Smooth muscle cell (in vitro differentiated cells): Measurements from ENCODE around the gene TLDC2. TPM values are rescaled to one million over a fixed set of nuclear protein-coding genes. Genes with fewer than 3 reads are reported as not detected.

Experiments used
- DNase-seq: peaks from one replicate; lab custom pipeline; 2025; ENCODE audit not compliant: unreplicated experiment; lab: John Stamatoyannopoulos, UW
- H2AFZ ChIP-seq: fragments of 200-600 bp; sonication (generic); 2 replicates; pipeline ENCODE4 v1.6.0; 2016; ENCODE audit warnings: antibody characterized with exemption, low read depth, mild to moderate bottlenecking
- H3F3A ChIP-seq: fragments of 200-600 bp; sonication (generic); 2 replicates; pipeline ENCODE4 v1.6.0; 2017; ENCODE audit warnings: antibody characterized with exemption, low read depth
- H3K27ac ChIP-seq: fragments of 200-600 bp; sonication (generic); 2 replicates; pipeline ENCODE4 v1.5.1; 2016; ENCODE audit warnings: low read depth, mild to moderate bottlenecking
- H3K27me3 ChIP-seq: fragments of 200-600 bp; sonication (generic); 2 replicates; pipeline ENCODE4 v1.6.1; 2016; ENCODE audit warnings: low read depth, mild to moderate bottlenecking
- H3K36me3 ChIP-seq: fragments of 200-600 bp; sonication (generic); 2 replicates; pipeline ENCODE4 v1.5.1; 2016; ENCODE audit warnings: low read depth
- H3K4me1 ChIP-seq: fragments of 200-600 bp; sonication (generic); 2 replicates; pipeline ENCODE4 v1.5.1; 2016; ENCODE audit warnings: low read depth
- H3K4me2 ChIP-seq: fragments of 200-600 bp; sonication (generic); 2 replicates; pipeline ENCODE4 v1.6.0; 2016; ENCODE audit warnings: mild to moderate bottlenecking
- H3K4me3 ChIP-seq: fragments of 200-600 bp; sonication (generic); 2 replicates; pipeline ENCODE4 v1.5.1; 2016; ENCODE audit warnings: mild to moderate bottlenecking
- H3K79me2 ChIP-seq: fragments of 200-600 bp; sonication (generic); 2 replicates; pipeline ENCODE4 v1.6.0; 2016; ENCODE audit warnings: low read depth, mild to moderate bottlenecking
- H3K9ac ChIP-seq: fragments of 200-600 bp; sonication (generic); 2 replicates; pipeline ENCODE4 v1.6.0; 2016; ENCODE audit warnings: low read depth
- H3K9me3 ChIP-seq: fragments of 200-600 bp; sonication (generic); replicated peaks from 2 replicates; pipeline ENCODE4 v1.5.1; 2016; ENCODE audit warnings: low read depth
- H4K20me1 ChIP-seq: fragments of 200-600 bp; sonication (generic); 2 replicates; pipeline ENCODE4 v1.6.0; 2016; ENCODE audit warnings: low read depth
- WGBS: methylation state at CpG from one replicate; pipeline ENCODE4 v1.1.7; 2016; ENCODE audit warnings: low lambda C conversion rate; 5-methylcytosine and 5-hydroxymethylcytosine counted together
- polyA plus RNA-seq: library from polyadenylated mRNA; unstranded; fragments of >200 nt; fragmentation: Nextera tagmentation; extraction: Ambion mirVana; gene quantifications from 2 replicates; pipeline ENCODE4 v1.2.1, GENCODE V29; 2016
- total RNA-seq: library from RNA; depleted of rRNA; stranded (reverse); fragments of >200 nt; gene quantifications from 2 replicates; pipeline ENCODE4 v1.2.3, GENCODE V29; 2014
- TF ChIP-seq, protein P1 (sequence below): fragments of 200-600 bp; sonication (generic); IDR thresholded peaks from 2 replicates; pipeline ENCODE4 v1.5.1; 2017; ENCODE audit warnings: borderline replicate concordance, mild to moderate bottlenecking, antibody characterized with exemption; ENCODE audit not compliant: insufficient read depth, poor library complexity, severe bottlenecking

The TLDC2 gene
- total and polyA plus RNA-seq, 2 experiments from 2014 or later, result not detected

- H3K27ac ChIP-seq, result no peak overlapping the region
- H4K20me1 ChIP-seq, result peaks cover 31% of the 10 kb centered on the region
- H3K4me1 ChIP-seq, result peaks cover 6% of the 10 kb centered on the region
- no peaks in the 10 kb centered on the region for H3K79me2 ChIP-seq
- no peak overlapping the region for H3K4me3 ChIP-seq
- no peaks in the 10 kb centered on the region for H3K27me3 ChIP-seq
- no peak overlapping the region for H3K4me2 ChIP-seq
- no peaks in the 10 kb centered on the region for H3K36me3 ChIP-seq
- H2AFZ ChIP-seq, result no peak overlapping the region
- H3K9me3 ChIP-seq, result no peaks in the 10 kb centered on the region
- no peaks in the 10 kb centered on the region for H3F3A ChIP-seq
- TF ChIP-seq, protein P1, sequence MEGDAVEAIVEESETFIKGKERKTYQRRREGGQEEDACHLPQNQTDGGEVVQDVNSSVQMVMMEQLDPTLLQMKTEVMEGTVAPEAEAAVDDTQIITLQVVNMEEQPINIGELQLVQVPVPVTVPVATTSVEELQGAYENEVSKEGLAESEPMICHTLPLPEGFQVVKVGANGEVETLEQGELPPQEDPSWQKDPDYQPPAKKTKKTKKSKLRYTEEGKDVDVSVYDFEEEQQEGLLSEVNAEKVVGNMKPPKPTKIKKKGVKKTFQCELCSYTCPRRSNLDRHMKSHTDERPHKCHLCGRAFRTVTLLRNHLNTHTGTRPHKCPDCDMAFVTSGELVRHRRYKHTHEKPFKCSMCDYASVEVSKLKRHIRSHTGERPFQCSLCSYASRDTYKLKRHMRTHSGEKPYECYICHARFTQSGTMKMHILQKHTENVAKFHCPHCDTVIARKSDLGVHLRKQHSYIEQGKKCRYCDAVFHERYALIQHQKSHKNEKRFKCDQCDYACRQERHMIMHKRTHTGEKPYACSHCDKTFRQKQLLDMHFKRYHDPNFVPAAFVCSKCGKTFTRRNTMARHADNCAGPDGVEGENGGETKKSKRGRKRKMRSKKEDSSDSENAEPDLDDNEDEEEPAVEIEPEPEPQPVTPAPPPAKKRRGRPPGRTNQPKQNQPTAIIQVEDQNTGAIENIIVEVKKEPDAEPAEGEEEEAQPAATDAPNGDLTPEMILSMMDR, result peak; percentile 3
- 93% methylated on average over 11 of the region's 11 CpGs for whole genome bisulfite sequencing
- no peak overlapping the region for H3K9ac ChIP-seq
- no peak for DNase-seq
Observed at GRCh38 chr20:36830791-36831691, 44.9 kb upstream of the TLDC2 start.

DNA sequence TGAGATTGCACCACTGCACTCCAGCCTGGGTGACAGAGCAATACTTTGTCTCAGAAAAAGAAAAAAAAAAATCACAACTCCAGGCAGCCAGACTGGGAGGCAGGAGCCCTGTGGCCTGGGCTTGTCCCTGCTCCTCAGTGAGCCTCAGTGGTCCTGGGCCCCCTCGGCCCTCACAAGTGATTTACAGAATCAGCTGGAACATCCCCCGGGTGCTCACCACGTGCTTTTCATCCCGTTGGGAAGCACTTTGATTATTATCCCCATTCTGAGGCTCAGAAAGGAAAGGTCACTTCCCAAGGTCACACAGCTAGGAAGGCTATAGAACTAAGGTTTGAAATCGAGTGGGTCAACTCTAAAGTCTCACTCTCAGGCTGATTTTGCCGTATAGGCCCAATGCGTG lies 43.1 kb upstream of the TLDC2 start:
- WGBS, result 67% methylated on average over 7 of the region's 7 CpGs

GRCh38 chr20:36833275-36834020 lies 42.5 kb upstream of the TLDC2 start:
- no peak overlapping the region for H3K4me3 ChIP-seq
- H3K4me2 ChIP-seq, result peak overlapping the region; percentile 22
- no peak overlapping the region for H3K9ac ChIP-seq
- no peak overlapping the region for H2AFZ ChIP-seq
- WGBS, result 58% methylated on average over 19 of the region's 19 CpGs
- peaks cover 6% of the 10 kb centered on the region for H3K4me1 ChIP-seq
- no peaks in the 10 kb centered on the region for H3F3A ChIP-seq
- no peaks in the 10 kb centered on the region for H3K9me3 ChIP-seq
- H3K27me3 ChIP-seq, result no peaks in the 10 kb centered on the region
- TF ChIP-seq, protein P1, result no peak
- H3K36me3 ChIP-seq, result no peaks in the 10 kb centered on the region
- peaks cover 31% of the 10 kb centered on the region for H4K20me1 ChIP-seq
- peak overlapping the region; percentile 68 for H3K27ac ChIP-seq
- DNase-seq, result peak; percentile 27
- no peaks in the 10 kb centered on the region for H3K79me2 ChIP-seq

More for the DNA sequence above, 43.1 kb upstream of the TLDC2 start:
- Histone ChIP-seq H4K20me1 (peaks cover 31% of the 10 kb centered on the region), H3K9me3 (no peaks in the 10 kb centered on the region), H3K4me1 (peaks cover 6% of the 10 kb centered on the region), H3K27me3 (no peaks in the 10 kb centered on the region), H3K36me3 (no peaks in the 10 kb centered on the region), H3K27ac (peak overlapping the region; percentile 56), H3K9ac (no peak overlapping the region), H3K4me3 (no peak overlapping the region), H3K4me2 (peak overlapping the region; percentile 22), H2AFZ (no peak overlapping the region), H3K79me2 (no peaks in the 10 kb centered on the region), H3F3A (no peaks in the 10 kb centered on the region)
- DNase-seq, result no peak
- TF ChIP-seq, protein P1, result no peak
